Urinary bladder (tissue), 4 donors: ENCODE data around the gene SLC11A1. TPM values are rescaled to one million over a fixed set of nuclear protein-coding genes. Genes with fewer than 3 reads are reported as not detected.

Experiments
- DNase-seq: peaks from one replicate; pipeline ENCODE4 v3.0.0-alpha.2; 2015; ENCODE audit errors: extremely low spot score
- H3K27ac ChIP-seq: one replicate; pipeline ENCODE4 v1.5.1; 2013; ENCODE audit warnings: low read depth, mild to moderate bottlenecking, moderate library complexity
- H3K36me3 ChIP-seq: one replicate; pipeline ENCODE4 v1.6.1; 2013; ENCODE audit warnings: mild to moderate bottlenecking, moderate library complexity; ENCODE audit not compliant: insufficient read depth
- H3K4me1 ChIP-seq: one replicate; pipeline ENCODE4 v1.6.1; 2013; ENCODE audit warnings: mild to moderate bottlenecking, moderate library complexity; ENCODE audit not compliant: insufficient read depth
- H3K4me3 ChIP-seq: one replicate; pipeline ENCODE4 v1.5.1; 2013; ENCODE audit warnings: low read depth, low read length
- WGBS: extraction: QIAGEN DNeasy Blood & Tissue Kit; methylation state at CpG from one replicate; pipeline ENCODE4 v1.1.7; 2013; 5-methylcytosine and 5-hydroxymethylcytosine counted together
- polyA plus RNA-seq: library from polyadenylated mRNA; stranded (reverse); fragments of 200-250 nt; gene quantifications from one replicate; pipeline ENCODE4 v1.2.3, GENCODE V29; 2013
- total RNA-seq: library from RNA; depleted of rRNA; stranded (reverse); fragments of >200 nt; gene quantifications from one replicate; pipeline ENCODE4 v1.2.3, GENCODE V29; 2014
- donor health status: healthy with polysubstance abuse.
- donor health status: healthy.

The SLC11A1 gene
- total and polyA plus RNA-seq, 2 donors, result 1.7 to 19.7 TPM

DNA sequence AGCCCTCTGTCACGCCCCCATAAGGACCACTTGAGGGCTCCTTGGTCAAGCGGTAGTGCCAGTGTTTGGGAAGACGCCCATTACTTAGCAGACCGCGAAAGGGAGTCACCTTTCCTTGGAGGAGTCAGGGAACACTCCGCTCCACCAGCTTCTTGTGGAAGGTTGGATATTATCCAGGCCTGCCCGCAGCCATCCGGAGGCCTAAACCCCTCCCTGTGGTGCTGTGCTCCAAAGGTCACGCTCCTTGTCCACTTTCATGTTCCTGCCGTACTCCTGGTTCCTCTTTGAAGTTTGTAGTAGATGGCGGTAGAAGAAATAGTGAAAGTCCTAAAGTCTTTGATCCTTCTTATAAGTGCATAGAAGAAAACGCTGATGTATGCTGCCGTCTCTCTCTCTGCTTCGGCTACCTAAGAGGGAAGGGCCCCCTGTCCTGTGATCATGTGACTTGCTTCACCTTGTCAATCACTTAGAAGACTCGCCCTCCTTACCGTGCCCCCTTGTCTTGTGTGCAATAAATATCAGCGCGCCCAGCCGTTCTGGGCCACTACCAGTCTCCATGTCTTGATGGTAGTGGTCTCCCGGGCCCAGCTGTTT, 27.1 kb upstream of the SLC11A1 start:
- Histone ChIP-seq H3K4me3 (no peak overlapping the region), H3K36me3 (no peaks in the 10 kb centered on the region), H3K27ac (no peak overlapping the region), H3K4me1 (no peaks in the 10 kb centered on the region)
- 84% methylated on average over 20 of the region's 20 CpGs for WGBS
- DNase-seq, result no peak

DNA sequence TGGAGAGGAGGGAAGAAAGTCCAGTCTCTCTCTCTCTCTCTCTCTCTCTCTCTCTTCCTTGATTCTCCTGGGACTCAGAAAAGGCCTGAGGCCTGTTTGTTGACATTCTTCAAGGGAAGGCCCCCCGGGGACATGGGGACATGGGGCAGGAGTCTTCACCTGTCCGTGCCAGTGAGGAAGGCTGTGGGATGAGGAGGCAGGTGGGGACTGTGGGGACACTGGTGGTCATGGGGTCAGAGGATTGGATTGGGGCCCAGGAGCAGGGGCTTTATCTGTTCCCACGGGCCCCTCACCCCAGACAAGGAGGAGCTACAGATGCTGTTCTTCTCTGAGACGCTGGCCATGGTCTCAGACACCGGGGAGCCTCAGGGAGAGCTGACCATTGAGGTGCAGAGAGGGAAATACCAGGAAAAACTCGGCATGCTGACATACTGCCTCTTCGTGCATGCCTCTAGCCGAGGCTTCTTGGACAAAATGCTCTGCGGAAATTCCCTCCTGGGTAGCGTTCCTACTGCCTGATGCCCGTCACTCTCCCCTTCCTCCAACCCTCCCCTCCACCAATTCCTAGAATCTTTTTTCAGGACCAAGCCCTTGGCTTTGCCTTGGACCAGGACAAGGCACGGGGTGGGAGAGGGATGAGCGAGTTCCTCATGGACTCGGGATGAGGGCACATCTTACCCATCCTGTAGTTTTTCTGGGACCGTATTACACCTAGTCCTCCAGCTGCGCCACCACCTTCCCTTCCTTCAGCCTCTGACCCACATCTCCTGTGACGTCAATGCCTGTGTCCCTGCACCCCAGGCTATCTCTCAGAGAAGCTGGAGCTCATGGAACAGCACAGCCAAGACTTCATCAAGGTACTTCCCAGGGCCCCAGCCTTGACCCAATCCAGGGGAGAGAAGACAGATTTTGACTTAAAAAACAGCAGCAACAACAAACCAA, 24.6 kb upstream of the SLC11A1 start:
- WGBS, result 64% methylated on average over 17 of the region's 17 CpGs

DNA sequence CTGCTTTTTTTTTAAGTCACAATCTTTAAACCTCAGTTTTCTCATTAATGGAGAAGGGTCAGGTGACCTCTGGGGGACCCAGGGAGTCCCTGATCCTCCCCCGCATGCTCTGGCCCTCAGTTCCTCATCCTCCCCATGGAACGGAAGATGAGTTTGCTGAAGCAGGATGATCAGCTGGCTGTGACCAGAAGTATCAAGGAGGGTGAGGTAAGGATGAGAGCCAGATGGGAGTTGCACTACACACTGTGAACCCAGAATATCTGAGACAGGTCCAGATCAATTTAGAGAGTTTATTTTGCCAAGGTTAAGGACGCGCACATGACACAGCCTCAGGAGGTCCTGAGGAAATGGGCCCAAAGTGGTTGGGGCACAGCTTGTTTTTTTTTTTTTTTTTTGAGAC, 21.6 kb upstream of the SLC11A1 start:
- no peak overlapping the region for H3K4me3 ChIP-seq
- 90% methylated on average over 4 of the region's 4 CpGs for WGBS
- H3K27ac ChIP-seq, result no peak overlapping the region
- DNase-seq, result no peak
- no peaks in the 10 kb centered on the region for H3K4me1 ChIP-seq
- no peaks in the 10 kb centered on the region for H3K36me3 ChIP-seq

More for the DNA sequence above, 24.6 kb upstream of the SLC11A1 start:
- no peaks in the 10 kb centered on the region for H3K36me3 ChIP-seq
- no peaks in the 10 kb centered on the region for H3K4me1 ChIP-seq
- no peak overlapping the region for H3K4me3 ChIP-seq
- DNase-seq, result no peak
- H3K27ac ChIP-seq, result no peak overlapping the region

DNA sequence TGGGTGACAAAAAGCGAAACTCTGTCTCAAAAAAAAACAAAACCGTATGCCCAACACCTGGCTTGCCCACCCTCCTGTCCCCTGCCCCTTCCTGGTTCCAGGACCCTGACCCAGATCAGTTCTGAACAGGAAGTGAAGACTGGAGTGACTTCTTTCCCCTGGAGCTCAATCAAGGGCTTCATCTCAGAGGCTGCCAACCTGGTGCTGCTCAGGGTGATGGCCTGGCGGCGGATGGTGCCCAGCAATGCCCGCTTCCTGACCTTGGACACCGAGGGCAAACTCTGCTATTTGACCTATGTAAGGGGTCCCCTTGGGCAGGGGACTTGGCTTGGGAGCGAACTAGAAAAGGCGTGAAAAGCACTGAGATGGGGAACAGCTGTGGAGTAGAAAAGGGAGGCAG, 19.5 kb upstream of the SLC11A1 start:
- no peaks in the 10 kb centered on the region for H3K36me3 ChIP-seq
- no peaks in the 10 kb centered on the region for H3K4me1 ChIP-seq
- no peak overlapping the region for H3K27ac ChIP-seq
- WGBS, result 90% methylated on average over 8 of the region's 8 CpGs
- H3K4me3 ChIP-seq, result no peak overlapping the region
- no peak for DNase-seq

DNA sequence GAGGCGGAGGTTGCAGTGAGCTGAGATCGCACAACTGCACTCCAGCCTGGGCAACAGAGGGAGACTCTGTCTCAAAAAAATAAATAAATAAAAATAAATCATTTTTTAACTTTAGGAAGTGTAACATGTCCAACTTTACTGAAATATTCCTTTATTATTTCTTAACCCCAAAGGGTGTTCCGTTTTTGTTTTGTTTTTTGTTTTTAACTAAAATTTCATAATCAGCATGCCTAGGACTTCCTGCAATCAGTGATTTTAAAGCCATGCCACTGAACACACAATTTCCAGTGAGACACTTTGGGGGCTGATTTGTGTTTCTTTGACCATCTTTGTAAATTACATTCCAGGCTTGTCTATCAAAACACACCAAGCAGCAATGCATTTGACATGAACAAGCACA, 18.3 kb upstream of the SLC11A1 start:
- Histone ChIP-seq H3K4me1 (no peaks in the 10 kb centered on the region), H3K4me3 (no peak overlapping the region), H3K36me3 (no peaks in the 10 kb centered on the region), H3K27ac (no peak overlapping the region)
- no peak for DNase-seq
- 90% methylated on average over 3 of the region's 3 CpGs for WGBS

DNA sequence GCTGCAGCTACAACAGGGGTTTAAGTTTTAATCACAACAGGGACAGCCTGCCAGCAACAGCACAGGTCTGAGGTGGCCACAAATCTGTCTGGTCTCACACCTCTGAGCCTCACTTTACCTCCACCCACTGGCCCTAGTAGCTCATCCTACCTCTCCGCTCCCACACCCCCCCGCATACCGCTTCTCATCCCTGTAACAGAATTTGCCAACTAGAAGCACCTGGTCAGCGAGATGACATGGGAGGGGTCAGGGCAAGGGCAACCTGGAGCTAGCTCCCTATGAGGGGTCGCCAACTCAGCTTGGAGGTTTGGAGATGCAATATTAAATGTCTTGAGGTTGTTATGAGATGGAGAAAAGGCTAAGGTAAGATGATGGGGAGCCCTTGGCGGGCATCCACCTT, 17.9 kb upstream of the SLC11A1 start:
- H3K27ac ChIP-seq, result no peak overlapping the region
- no peak for DNase-seq
- H3K4me1 ChIP-seq, result no peaks in the 10 kb centered on the region
- no peaks in the 10 kb centered on the region for H3K36me3 ChIP-seq
- H3K4me3 ChIP-seq, result no peak overlapping the region
- 72% methylated on average over 6 of the region's 6 CpGs for WGBS

DNA sequence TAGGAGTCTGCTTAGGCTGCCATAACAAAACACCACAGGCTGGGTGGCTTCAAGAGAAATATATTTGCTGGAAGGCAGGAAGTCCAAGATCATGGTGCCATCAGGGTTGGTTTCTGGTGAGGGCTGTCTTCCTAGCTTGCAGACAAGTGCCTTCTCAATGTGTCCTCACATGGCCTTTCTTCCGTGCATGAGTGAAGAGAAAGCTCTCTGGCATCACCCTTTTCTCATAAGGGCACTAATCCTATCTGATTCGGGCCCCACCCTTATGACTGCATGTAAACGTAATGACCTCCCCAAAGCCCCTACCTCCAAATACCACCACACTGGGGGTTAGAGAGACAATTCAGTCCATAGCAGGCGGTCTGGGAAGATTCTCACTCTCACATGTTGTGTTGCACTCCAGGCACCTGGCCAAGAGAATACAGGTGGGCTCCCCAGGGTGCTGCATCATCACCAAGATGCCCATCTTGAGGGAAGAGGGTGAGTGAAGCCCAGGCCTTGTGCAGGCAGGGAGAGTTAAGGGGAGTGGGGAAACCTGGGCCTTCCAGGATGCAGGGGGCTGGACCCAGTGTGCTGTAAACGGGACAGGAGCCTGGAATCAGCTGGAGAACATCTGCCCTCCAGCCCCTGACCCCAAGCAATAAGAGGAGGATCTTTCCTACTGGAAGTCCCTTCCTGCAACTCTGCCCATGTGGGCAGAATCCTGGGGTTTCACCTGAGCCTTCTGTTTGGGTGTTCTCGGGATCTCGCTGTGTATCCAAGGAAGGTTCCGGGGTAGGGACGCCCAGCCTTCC, 15.3 kb upstream of the SLC11A1 start:
- Histone ChIP-seq H3K4me3 (peak overlapping the region; percentile 37), H3K36me3 (no peaks in the 10 kb centered on the region), H3K27ac (peak overlapping the region; percentile 81), H3K4me1 (no peaks in the 10 kb centered on the region)
- DNase-seq, result no peak
- 92% methylated on average over 9 of the region's 9 CpGs for WGBS

DNA sequence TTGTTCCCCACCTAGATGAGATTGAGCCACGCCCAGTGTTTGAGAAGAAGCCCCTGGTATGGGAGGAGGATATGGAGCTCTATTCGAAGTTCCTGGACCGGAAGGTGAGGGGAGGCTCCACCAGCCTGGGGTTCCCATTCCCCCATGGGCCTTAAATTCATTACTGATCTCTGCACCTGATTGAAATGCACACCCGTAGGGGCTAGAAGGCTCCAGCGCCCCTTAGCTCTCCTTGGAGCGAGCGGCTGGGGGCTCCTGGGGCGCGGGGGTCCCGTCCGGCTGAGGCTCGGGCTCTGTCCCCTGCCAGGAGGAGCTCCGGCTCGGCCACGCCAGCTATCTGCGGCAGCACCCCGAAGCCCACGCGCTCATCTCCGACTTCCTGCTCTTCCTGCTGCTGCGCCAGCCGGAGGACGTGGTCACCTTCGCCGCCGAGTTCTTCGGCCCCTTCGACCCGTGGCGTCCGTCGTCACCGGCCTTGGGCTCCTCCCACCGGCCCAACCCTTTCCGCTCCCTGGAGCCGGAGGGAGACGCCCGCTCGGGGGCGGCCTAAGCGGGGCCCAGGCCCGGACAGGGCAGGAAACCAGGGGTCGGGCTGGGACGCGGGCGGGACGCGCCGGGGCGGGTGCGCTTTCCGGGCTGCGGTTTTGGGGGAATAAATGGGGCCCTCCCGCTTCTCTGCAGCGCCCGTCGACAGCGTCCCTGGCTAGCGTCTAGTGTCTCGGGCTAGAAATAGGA, 14.5 kb upstream of the SLC11A1 start:
- 5% methylated on average over 60 of the region's 60 CpGs for WGBS
- H3K27ac ChIP-seq, result peak overlapping the region; percentile 85
- no peaks in the 10 kb centered on the region for H3K4me1 ChIP-seq
- H3K4me3 ChIP-seq, result peak overlapping the region; percentile 37
- H3K36me3 ChIP-seq, result no peaks in the 10 kb centered on the region
- no peak for DNase-seq

DNA sequence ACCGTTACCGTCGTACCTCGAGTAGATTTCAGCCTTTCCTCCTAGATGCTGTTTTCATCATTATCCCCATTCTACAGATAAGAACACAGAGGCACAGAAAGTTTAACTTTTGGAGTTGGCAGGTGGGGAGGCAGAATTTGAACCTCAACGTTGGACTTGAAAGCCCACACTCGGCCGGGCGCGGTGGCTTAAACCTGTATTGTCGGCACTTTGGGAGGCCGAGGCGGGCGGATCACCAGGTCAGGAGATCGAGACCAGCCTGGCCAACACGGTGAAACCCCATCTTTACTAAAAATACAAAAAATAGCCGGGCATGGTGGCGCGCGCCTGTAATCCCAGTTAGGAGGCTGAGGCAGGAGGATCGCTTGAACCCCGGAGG, 13.9 kb upstream of the SLC11A1 start:
- DNase-seq, result no peak
- Histone ChIP-seq H3K27ac (peak overlapping the region; percentile 85), H3K36me3 (no peaks in the 10 kb centered on the region), H3K4me3 (peak overlapping the region; percentile 37), H3K4me1 (no peaks in the 10 kb centered on the region)
- WGBS, result 56% methylated on average over 21 of the region's 21 CpGs

DNA sequence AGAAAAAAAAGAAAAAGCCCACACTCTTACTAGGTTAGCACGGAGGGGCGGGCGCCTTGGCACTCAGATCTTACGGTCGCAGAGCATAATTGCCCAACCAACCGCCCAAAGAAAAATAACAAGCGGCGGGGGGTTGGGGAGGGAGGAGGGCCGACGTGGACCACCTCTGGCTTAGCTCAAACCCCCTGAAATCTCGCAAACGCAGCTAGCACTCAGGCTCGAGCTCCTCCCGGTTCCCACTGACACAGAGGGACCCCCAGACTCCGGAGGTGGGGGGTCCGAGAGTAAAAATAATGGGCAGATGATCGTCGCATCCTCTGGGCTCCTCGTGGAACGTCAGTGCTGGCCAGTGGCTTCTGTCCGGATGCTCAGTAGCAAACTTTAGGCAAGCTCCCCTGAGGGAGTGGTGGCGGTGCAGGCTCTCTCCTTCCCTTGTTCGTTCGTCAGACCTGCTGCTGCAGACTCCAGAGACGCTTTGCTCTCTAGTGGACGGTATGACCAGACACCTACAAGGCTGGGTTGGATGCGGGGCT, 13.4 kb upstream of the SLC11A1 start:
- Histone ChIP-seq H3K4me3 (no peak overlapping the region), H3K4me1 (no peaks in the 10 kb centered on the region), H3K36me3 (no peaks in the 10 kb centered on the region), H3K27ac (peak overlapping the region; percentile 48)
- 22% methylated on average over 27 of the region's 27 CpGs for WGBS
- DNase-seq, result no peak

DNA sequence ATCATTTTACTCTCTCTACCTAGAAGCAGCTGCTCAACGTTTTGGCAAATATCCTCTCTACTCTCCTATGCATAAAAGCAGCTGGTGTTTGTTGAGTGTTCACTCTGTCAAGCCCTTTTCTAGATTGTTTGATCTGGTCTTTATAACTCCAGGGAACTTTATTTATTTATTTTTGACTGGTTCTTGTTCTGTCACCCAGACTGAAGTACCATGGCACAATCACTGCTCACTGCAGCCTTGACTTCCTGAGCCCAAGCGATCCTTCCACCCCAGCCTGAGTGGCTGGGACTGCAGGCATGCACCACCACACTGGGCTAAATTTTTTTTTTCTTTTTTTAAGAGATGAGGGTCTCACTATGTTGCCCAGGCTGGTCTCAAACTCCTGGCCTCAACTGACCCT, 12.7 kb upstream of the SLC11A1 start:
- Histone ChIP-seq H3K4me1 (no peaks in the 10 kb centered on the region), H3K4me3 (no peak overlapping the region), H3K36me3 (no peaks in the 10 kb centered on the region), H3K27ac (no peak overlapping the region)
- DNase-seq, result no peak
- WGBS, result 46% methylated on average over 2 of the region's 2 CpGs

DNA sequence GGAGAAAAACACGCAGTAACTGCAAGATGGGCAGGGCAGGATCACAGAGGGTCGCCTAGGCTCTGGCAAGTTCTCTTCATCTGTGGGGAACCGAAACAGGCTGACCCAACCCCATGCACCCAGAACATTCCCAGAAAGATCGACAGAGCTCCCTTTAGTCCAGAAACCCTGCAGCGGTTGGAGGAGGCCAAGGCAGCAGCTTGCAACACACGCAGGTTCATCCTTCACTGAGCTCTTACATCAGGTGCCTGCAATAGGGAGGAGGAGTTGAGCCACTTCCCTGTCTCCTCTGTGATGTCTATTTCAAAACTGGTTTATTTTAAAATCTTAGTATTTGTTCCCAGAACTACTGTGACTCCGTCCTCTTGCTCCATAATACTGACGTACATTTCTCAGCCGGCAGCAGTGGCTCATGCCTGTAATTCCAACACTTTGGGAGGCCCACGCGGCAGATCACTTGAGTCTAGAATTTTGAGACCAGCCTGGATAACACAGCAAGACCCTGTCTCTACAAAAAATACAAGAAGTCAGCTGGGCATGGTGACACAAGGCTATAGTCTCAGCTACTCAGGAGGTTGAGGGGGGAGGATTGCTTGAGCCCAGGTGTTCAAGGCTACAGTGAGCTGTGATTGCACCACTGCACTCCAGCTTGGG, 11.5 kb upstream of the SLC11A1 start:
- DNase-seq, result no peak
- no peaks in the 10 kb centered on the region for H3K36me3 ChIP-seq
- 71% methylated on average over 11 of the region's 11 CpGs for WGBS
- no peaks in the 10 kb centered on the region for H3K4me1 ChIP-seq
- no peak overlapping the region for H3K4me3 ChIP-seq
- H3K27ac ChIP-seq, result no peak overlapping the region

DNA sequence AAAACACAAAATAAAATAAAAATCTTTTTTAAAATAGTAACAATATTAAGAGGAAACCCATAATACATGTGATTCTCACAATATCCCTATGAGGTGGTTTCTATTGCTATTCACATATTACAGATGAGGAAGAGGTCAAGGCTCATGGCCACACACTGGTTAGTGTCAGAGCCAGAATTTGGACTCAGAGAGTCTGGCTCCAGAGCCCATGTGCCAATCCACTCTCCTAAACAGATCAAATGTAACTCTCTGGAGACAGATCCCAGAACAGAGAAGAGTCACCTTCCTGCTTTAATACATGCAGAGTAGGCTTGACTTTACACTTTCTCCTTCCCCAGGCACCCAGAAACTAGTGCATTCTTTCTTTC, 10.1 kb upstream of the SLC11A1 start:
- DNase-seq, result no peak

More for the DNA sequence above, 10.1 kb upstream of the SLC11A1 start:
- H3K4me1 ChIP-seq, result no peaks in the 10 kb centered on the region
- no peak overlapping the region for H3K27ac ChIP-seq
- H3K4me3 ChIP-seq, result no peak overlapping the region
- no peaks in the 10 kb centered on the region for H3K36me3 ChIP-seq
